ENCODE measurements around the gene DENND1A. TPM values are rescaled to one million over a fixed set of nuclear protein-coding genes. Genes with fewer than 3 reads are reported as not detected.

Gene DENND1A
- total RNA-seq, 1 donor from 2014 or later, result 18.5 TPM

DNA sequence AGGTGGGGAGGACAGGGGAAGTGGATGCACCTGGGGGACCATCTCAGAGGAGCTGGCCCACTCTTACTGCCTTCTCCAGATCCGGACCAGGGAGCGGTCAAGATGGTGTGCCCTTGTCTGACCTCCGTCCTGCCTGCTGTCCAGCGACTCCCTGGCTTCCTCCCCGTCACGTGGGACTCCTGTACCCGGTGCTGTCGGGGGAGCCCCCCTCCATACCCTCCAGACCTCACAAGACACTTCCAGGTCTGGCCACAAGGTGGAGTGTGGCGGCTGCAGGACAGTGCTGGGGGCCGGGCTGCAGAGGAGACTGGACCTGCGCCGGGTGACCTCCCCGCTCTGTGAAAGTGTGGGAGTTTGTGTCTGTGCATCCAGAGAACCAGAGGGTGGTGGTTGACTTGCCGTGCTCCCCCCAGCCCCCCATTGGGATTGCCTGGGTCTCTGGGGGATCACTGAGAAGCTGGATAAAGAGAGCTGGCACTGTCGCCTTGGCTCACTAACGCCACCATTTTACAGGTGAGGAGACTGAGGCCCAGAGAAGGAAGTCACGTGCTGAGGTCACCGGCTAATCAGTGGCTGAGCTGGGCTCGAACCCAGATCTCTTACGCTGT, 575.8 kb downstream of the DENND1A start:
- peaks cover 7% of the 10 kb centered on the region for H3K4me1 Mint-ChIP-seq (ENCODE audit: low read depth)
- H3K4me3 Mint-ChIP-seq, result no peak overlapping the region
- no peak overlapping the region for H3K27ac Mint-ChIP-seq
- no peaks in the 10 kb centered on the region for H3K9me3 Mint-ChIP-seq
- no peaks in the 10 kb centered on the region for H3K36me3 Mint-ChIP-seq (ENCODE audit: low read depth)
- intact Hi-C loops (cut with micrococcal nuclease), result loop anchor here (1.0 to 5.0 kb wide), 2 partner anchors 31 to 362 kb away; no protein-coding TSS in a partner anchor
- H3K27me3 Mint-ChIP-seq (ENCODE audit: insufficient read depth), result peaks cover 17% of the 10 kb centered on the region
- peak; percentile 38 for DNase-seq (ENCODE audit: low spot score)

DNA sequence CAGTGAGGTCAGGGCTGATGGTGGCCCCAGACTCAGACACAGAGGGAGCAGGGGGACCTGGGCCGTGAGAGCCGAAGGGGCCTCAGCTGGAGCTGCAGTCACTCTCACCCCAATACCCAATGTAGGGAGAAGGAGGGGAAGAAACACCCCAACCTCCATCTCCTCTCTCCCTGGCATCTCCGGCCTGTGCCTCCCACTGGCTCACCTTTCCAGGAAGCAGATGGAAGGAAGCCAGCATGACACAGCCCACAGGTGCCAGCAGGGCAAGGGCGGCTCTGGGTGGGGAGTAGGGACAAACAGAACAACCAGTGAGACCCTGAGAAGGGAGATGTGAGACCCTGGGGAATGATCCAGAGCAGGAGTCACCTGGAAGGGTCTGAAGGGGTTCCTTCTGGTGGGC, 576.9 kb downstream of the DENND1A start:
- intact Hi-C loops (cut with micrococcal nuclease), result loop anchor here (5.0 kb wide), 1 partner anchor 361 kb away; no protein-coding TSS in a partner anchor
- H3K27ac Mint-ChIP-seq, result no peak overlapping the region
- no peaks in the 10 kb centered on the region for H3K9me3 Mint-ChIP-seq
- no peak overlapping the region for H3K4me3 Mint-ChIP-seq
- peaks cover 17% of the 10 kb centered on the region for H3K27me3 Mint-ChIP-seq (ENCODE audit: insufficient read depth)
- no peaks in the 10 kb centered on the region for H3K36me3 Mint-ChIP-seq (ENCODE audit: low read depth)
- H3K4me1 Mint-ChIP-seq (ENCODE audit: low read depth), result no peaks in the 10 kb centered on the region
- DNase-seq (ENCODE audit: low spot score), result no peak

DNA sequence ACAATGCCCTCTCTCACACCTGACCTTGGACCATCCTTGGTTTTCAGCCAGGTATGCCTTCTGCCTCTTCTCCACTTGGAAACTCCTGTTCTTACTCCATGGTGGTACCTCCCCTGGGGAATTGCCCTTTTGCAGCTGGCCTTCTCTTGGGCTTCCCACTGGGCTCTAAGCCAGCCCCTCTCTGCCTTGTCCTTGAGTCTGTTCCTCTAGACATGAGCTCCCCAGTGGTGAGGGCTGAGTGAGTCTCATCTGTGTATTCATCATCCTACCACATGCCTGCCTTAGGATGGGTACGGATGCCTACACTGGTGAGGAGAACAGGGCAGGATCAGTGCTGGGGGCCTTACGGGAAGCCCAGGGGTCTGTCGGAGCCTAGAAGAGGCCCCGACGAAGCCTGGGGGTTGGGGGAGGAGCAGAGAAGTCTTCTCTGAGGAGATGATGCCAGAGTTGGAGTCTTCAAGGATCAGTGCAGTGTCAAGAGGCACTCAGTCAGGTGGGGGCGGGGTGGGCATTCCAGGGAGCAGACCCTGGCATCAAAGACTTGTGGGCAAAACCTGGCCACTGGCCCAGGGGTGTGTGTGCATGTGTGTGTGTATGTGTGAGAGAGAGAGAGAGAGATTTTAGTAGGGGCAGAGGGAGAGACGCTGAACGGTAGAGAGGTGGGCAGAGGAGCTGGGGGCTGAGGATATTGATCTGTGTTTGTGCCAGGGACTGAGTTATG, 579.2 kb downstream of the DENND1A start:
- DNase-seq (ENCODE audit: low spot score), result no peak
- no peaks in the 10 kb centered on the region for H3K36me3 Mint-ChIP-seq (ENCODE audit: low read depth)
- no peak overlapping the region for H3K4me3 Mint-ChIP-seq
- no peaks in the 10 kb centered on the region for H3K9me3 Mint-ChIP-seq
- no peaks in the 10 kb centered on the region for H3K4me1 Mint-ChIP-seq (ENCODE audit: low read depth)
- intact Hi-C loops (cut with micrococcal nuclease), result loop anchor here (1.0 to 5.0 kb wide), 4 partner anchors 125 to 540 kb away; no protein-coding TSS in a partner anchor
- no peak overlapping the region for H3K27ac Mint-ChIP-seq
- peaks cover 17% of the 10 kb centered on the region for H3K27me3 Mint-ChIP-seq (ENCODE audit: insufficient read depth)

DNA sequence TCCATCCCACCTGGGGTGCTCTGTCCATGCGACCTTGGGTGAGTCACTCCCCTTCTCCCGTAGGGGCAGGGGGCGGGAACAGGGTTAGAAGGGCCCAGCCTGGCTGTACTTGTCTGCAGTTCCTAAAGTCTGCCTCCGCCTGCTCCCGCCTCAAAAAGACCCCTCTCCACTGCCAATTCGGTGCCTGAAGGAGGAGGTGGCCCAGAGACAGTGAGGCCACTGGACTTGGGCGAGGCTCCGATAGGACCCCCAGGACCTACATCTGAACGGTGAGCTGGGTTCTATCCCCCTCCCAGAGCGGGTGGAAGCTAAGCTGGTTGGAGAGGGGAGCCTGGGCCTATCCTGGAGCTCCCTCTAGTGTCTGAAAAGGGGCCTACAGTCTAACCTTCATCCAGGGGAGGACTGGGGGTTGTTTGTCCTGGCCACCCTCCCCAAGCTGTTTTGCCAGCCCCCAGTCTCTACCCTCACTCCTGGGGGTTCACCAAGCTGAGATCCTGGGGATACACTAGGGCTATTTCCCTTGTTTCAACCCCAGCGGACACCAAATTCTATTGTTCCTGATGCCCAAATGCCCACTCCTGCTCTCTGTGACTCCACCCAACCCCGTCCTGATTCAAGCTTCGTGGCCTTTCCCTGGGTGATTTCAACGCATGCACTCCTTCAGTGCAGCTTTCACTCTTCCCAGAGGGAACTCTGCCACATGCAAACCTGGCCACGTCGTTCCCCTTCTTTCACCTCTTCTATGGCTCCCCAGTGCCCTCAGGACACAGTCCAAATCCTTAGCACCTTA, 580.0 kb downstream of the DENND1A start:
- Mint-ChIP-seq H3K27me3 (ENCODE audit: insufficient read depth) (peaks cover 12% of the 10 kb centered on the region), H3K36me3 (ENCODE audit: low read depth) (no peaks in the 10 kb centered on the region), H3K9me3 (no peaks in the 10 kb centered on the region), H3K4me1 (ENCODE audit: low read depth) (no peaks in the 10 kb centered on the region), H3K4me3 (no peak overlapping the region), H3K27ac (no peak overlapping the region)
- DNase-seq (ENCODE audit: low spot score), result peak; percentile 55
- intact Hi-C loops (cut with micrococcal nuclease), result loop anchor here (1.0 to 5.0 kb wide), 4 partner anchors 125 to 539 kb away; no protein-coding TSS in a partner anchor

DNA sequence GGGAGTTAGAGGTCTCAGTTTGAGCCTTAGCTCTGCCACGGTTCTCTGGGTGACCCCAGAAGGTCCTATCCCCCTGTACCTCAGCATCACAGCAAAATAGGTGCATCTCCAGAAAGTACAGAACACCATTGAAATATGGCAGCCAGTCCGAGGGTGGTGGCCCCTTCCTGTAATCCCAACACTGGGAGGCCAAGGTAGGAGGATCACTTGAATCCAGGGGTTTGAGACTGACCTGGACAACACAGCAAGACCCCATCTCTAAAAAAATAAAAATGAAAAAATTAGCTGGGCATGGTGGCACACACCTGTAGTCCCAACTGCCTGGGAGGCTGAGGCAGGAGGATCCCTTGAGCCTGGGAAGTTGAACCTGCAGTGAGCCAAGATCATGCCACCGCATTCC, 580.9 kb downstream of the DENND1A start:
- Mint-ChIP-seq H3K27me3 (ENCODE audit: insufficient read depth) (peaks cover 11% of the 10 kb centered on the region), H3K9me3 (no peaks in the 10 kb centered on the region), H3K27ac (no peak overlapping the region), H3K4me1 (ENCODE audit: low read depth) (no peaks in the 10 kb centered on the region), H3K36me3 (ENCODE audit: low read depth) (no peaks in the 10 kb centered on the region), H3K4me3 (no peak overlapping the region)
- DNase-seq (ENCODE audit: low spot score), result no peak
- intact Hi-C loops (cut with micrococcal nuclease), result no loop called here

DNA sequence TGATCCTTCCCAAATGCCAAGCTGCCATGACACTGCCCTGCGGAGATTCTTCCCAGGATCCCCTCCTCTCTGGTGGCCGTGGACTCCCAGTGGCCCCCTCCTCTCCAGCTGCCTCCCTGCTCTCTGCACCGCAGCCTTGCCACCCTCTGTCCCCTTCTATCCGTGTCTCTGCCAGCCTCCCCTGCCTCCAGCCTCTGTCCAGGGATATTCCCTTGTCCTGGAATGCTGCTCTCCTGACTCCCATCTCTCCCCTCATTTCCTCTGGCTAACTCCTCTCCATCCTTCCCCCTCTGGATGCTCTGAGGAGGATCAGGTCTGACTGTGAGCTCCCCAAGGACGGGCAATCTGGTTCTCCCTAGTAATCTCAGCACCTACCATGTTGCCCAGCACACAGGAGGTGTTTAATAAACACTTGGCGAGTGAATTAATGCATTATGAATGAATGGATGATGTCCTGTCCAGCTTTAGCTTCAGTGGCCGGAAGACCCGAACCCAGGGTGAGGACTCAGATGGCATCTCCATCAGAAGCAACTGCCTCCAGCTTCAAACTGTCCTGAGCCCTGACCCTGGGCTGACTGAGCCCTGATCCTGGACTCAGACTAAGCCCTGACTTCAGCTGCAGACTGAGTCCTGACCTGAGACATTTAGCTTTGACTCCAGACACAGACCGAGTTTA, 581.5 kb downstream of the DENND1A start:
- H3K4me3 Mint-ChIP-seq, result no peak overlapping the region
- DNase-seq (ENCODE audit: low spot score), result no peak
- no peak overlapping the region for H3K27ac Mint-ChIP-seq

DNA sequence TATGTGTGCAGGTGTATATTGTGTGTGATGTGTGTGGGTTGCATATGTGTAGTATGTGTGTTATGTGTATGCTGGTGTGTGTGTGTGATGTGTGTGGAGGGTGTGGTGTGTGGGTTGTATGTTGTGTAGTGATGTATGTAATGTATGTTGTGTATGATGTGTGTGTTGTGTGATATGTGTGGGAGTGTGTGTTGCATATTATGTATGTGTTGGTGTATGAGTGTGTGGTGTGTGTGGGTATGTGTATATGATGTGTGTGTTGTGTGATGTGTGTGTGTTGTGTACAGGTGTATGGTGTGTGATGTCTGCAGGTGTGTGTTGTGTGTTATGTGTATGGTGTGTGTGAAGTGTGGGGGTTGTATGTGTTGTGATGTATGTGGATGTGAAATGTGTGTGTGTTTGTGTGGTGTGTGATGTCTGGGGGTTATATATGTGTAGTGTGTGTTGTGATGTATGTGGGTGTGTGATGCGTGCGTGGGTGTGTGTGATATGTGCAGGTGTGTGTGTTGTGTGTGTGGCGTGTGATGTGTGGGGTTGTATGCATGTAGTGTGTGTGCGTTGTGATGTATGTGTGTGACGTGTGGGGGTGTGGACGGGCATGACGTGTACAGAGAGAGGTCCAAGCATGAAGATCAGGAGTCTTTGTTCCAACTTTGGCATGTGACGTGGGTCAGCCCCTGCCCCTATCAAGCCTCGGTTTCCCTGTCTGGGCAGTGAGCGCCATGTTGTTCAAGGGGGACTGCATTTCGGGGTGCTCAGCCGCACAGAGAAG, 582.5 kb downstream of the DENND1A start:
- no peaks in the 10 kb centered on the region for H3K9me3 Mint-ChIP-seq
- H3K27ac Mint-ChIP-seq, result no peak overlapping the region
- H3K27me3 Mint-ChIP-seq (ENCODE audit: insufficient read depth), result peaks cover 8% of the 10 kb centered on the region
- intact Hi-C loops (cut with micrococcal nuclease), result no loop called here
- DNase-seq (ENCODE audit: low spot score), result no peak
- no peaks in the 10 kb centered on the region for H3K36me3 Mint-ChIP-seq (ENCODE audit: low read depth)
- H3K4me1 Mint-ChIP-seq (ENCODE audit: low read depth), result no peaks in the 10 kb centered on the region
- no peak overlapping the region for H3K4me3 Mint-ChIP-seq

More for the DNA sequence above, 581.5 kb downstream of the DENND1A start:
- peaks cover 11% of the 10 kb centered on the region for H3K27me3 Mint-ChIP-seq (ENCODE audit: insufficient read depth)
- H3K4me1 Mint-ChIP-seq (ENCODE audit: low read depth), result no peaks in the 10 kb centered on the region
- no peaks in the 10 kb centered on the region for H3K36me3 Mint-ChIP-seq (ENCODE audit: low read depth)
- intact Hi-C loops (cut with micrococcal nuclease), result no loop called here
- H3K9me3 Mint-ChIP-seq, result no peaks in the 10 kb centered on the region

DNA sequence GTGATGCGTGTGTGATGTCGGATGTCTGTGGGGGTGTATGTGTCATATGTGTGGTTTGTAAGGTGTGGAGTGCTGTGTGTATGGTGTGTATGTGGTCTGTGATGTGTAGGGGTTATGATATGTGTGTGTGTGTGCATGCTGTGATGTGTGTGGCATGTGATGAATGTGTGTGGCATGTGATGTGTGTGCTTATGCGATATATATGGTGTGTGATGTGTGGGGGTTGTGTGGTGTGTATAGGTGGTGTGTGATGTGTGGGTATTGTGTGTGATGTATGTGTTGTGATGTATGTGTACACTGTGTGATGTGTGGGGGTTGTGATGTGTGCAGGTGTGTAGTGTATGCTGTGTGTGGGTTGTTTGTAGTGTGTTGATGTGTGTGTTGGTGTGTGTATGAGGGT, 583.1 kb downstream of the DENND1A start:
- intact Hi-C loops (cut with micrococcal nuclease), result no loop called here
- Mint-ChIP-seq H3K27me3 (ENCODE audit: insufficient read depth) (peaks cover 6% of the 10 kb centered on the region), H3K9me3 (no peaks in the 10 kb centered on the region), H3K4me3 (no peak overlapping the region), H3K27ac (no peak overlapping the region), H3K36me3 (ENCODE audit: low read depth) (no peaks in the 10 kb centered on the region), H3K4me1 (ENCODE audit: low read depth) (peaks cover 4% of the 10 kb centered on the region)
- DNase-seq (ENCODE audit: low spot score), result no peak

DNA sequence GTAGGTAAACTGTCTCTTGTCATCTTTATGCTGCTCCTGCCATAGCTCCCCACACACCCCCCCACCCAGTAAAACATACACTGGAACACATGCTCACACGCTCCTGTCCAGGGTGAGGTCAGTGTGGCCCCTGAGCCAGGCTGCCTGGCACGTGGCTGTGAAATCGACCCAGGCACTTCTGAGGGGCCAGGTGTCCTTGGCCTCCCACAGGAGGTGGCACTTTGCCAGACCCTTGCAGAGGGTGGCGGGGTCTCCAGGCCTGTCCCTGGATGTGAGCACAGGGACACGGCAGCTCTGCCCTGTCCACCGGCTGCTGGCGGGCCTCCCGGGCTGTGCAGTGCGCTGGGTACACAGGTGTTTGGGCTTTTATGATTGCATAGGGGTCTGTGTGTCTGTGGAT, 583.9 kb downstream of the DENND1A start:
- Mint-ChIP-seq H3K36me3 (ENCODE audit: low read depth) (no peaks in the 10 kb centered on the region), H3K4me3 (no peak overlapping the region), H3K4me1 (ENCODE audit: low read depth) (peaks cover 11% of the 10 kb centered on the region), H3K27ac (no peak overlapping the region), H3K27me3 (ENCODE audit: insufficient read depth) (peaks cover 3% of the 10 kb centered on the region), H3K9me3 (no peaks in the 10 kb centered on the region)
- DNase-seq (ENCODE audit: low spot score), result no peak
- intact Hi-C loops (cut with micrococcal nuclease), result no loop called here

DNA sequence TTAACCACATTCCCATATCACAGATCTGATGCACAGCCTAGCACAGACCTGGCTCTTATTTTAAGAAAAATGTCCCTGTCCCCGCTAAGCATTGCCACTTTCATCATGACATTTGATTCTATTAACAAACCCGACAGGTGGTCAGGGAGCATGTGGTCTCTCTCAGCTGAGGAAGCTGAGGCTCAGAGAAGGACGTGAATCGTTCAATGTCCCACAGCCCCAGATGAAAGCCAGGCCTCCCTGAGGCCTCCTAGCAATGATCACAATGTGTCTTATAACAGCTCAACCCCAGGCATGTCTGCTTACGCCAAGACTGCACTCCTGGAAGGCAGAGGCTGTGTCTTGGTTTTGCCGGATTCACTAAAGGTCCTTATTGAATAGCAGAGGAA, 584.4 kb downstream of the DENND1A start:
- intact Hi-C loops (cut with micrococcal nuclease), result no loop called here
- Mint-ChIP-seq H3K36me3 (ENCODE audit: low read depth) (no peaks in the 10 kb centered on the region), H3K27me3 (ENCODE audit: insufficient read depth) (peaks cover 3% of the 10 kb centered on the region), H3K27ac (no peak overlapping the region), H3K4me1 (ENCODE audit: low read depth) (peaks cover 16% of the 10 kb centered on the region), H3K9me3 (no peaks in the 10 kb centered on the region), H3K4me3 (no peak overlapping the region)
- DNase-seq (ENCODE audit: low spot score), result no peak

DNA sequence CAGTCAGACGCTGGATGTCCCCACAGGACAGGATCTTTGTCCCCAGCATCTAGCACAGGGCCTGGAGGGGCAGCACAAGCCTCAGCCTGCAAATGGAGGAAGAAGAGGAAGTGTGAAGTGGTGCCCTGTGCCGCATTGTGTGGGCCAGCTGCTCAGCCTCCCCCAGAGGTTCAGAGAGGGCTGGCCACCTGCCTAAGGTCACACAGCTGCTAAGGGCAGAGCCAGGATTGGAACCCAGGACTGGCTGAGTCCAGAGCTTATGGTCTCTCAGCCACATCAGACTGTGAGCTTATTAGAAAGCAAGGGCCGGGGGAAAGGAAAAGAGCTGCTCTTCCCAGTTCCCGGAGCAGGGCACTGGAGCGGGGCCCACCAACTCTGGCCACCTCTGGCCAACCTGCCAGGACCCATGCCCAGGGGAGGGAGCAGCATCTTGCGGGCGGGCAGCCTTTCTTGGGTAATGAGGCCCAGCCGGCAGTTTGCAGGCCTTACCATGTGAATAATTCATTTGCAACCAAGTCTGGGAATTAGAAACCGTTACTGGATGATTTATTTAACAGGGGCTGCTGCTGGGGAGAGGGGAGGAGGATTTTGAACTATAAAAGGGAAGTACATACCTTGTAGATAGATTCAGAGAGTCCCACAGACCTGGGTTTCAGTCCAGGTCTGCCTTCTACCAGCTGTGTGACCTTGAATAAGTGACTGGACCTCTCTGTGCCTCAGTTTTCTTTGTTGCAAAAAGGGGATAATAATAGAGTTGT, 585.6 kb downstream of the DENND1A start:
- Mint-ChIP-seq H3K4me1 (ENCODE audit: low read depth) (peaks cover 28% of the 10 kb centered on the region), H3K4me3 (no peak overlapping the region), H3K36me3 (ENCODE audit: low read depth) (no peaks in the 10 kb centered on the region), H3K27ac (no peak overlapping the region), H3K27me3 (ENCODE audit: insufficient read depth) (no peaks in the 10 kb centered on the region), H3K9me3 (no peaks in the 10 kb centered on the region)
- DNase-seq (ENCODE audit: low spot score), result no peak
- intact Hi-C loops (cut with micrococcal nuclease), result no loop called here

Data from activated T-helper 1 cell treated with anti-CD3 and anti-CD28 coated beads, Interleukin-12 subunit alpha, Interleukin-12 subunit beta, Interleukin-2, Interleukin-4 antibody, amounts not matched to agents 30 ng/mL and 10 ng/mL and 1 ng/mL, durations not matched to agents 14 hours and 24 hours and 36 hours (primary cell).